NCI-H1048 (cell line): Measurements from ENCODE around the gene MIB2.

ENCODE experiments used
- DNase-seq: peaks from one replicate; lab custom pipeline; 2025; lab: John Stamatoyannopoulos, UW

MIB2 gene

DNA sequence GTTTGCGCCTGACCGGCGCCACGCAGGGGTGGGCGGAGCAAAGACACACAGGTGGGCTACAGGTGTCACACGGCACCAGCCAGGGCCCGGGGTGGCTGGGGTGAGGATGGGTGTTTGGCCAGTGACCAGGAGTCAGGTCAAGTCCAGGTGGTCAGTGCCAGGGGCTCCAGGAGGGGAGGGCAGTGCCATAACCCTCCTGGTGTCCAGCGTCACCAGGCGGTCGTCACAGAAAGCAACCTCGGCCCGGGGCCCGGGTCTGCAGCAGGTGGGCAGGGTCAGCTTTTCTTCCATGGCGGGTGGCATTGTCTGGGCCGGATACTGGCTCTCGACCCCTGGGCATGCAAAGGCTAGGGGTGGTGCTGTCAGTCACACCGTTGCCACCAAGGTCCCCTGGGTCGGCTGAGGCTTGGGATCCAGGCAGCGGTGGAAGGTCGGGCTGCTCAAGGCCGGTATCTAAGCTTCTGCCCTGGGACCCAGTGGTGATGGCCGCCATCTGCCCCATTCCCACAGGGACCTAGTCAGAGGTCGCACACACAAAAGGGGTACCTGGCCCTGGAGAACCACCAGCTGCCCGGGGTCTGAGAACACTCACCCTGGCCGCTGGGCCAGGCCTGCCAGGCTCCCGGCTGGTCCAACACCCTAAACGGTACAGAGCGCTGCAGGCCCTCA, 17.1 kb upstream of the MIB2 start:
- no peak for DNase-seq

DNA sequence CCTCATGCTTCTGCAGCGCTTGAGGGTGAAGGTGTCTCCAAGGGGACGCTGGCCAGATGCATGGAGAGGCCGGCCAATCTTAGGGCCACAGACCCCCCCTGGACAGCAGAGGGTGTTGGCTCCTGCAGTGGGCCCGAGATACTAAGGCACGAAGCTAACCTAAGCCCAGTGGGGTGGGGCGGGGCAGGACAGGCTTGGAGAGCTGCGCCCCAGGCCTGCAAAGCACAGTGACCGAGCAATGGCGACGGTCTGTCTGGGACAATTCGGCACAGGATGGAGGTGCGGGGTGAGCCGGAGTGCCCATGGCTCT, 16.6 kb upstream of the MIB2 start:
- DNase-seq, result no peak

DNA sequence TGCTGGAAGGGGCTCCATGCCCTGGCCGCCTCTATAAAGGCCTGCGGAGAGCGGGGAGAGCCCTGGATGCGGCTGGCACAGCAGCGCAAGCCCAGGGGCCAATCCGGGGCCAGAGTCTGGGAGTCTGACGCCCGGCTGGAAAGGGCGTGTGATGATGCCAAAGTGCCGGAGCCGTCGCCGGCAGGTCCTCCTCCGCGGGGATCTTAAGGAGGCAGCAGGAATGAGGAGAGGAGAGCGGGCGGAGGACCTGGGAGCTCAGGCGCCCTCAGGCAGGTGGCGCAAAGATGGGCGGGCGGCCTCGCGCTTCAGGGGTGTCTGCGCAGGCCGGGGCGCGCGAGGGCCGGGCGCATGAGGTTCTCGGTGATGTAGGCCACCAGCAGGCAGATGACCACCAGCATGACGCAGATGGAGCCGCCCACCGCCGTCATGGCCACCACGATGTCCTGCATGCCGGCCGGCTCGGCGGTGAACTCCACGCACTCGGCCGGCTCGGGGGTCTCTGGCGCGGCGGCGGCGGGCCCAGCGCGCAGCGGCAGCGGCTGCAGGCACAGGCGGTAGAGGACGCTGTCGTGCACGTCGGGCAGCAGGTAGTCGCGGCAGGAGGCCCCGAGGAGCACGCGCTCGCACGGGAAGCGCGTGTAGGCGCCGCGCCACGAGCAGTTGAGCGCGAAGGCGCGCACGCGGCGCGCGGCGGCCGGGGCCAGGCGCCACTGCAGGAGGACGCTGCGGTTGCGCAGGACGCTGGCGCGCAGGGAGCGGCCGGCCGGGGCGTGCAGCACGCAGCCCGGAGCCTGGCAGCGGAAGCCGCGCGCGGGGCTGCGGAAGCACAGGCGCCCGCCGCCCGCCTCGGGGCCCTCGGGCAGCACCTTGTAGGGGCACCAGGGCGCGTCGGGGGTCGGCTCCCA, 16.0 kb upstream of the MIB2 start:
- no peak for DNase-seq

DNA sequence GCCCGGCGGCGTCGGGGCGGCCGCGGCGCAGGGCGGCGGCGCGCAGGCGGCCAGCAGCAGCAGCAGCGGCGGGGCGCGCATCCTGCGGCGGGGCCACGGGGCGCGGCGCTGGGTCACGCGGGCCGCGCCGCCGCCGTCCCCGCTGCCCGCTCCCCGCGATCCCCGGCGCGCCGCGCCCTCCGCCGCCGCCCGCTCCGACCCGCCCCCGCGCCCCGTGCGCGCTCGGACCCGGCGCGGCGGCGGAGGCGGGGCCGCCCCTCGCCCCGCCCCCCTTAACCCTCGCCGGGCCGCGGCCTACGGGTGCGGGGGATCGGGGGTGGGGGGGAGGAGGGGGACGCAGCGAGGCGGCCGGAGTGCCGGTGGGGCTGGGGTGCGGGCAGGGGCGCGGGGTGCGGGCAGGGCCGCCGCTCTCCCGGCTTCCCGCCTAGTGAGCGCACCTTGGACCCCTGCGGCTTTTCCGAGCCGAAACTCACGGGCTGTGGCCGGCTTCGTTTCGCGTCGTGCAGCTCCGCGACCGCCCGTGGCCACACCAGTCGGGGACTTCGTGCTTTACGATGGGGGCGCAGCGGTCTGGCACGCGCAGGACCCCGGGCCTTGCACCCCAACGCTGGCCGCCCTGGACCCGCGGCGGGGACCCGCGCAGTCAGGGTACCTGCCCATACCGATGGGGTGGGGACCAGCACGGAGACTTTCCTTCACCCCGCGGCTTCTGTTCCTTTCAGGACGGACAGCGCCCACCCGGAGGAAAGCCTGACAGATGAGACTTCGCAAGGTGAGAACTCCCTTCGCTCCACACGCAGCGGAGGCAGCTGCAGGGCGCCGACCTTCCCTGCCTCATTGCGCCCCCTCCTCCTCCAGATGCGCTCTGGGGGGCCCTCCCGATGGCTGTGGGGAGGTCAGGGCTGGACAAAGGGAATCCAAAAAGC, 15.1 kb upstream of the MIB2 start, which contains the start of gene FNDC10:
Gene FNDC10, minus strand, starts transcription at position 201 of the 926 bp plus-strand sequence. Its CDS starts 120 bp downstream, at position 81.
- no peak for DNase-seq

DNA sequence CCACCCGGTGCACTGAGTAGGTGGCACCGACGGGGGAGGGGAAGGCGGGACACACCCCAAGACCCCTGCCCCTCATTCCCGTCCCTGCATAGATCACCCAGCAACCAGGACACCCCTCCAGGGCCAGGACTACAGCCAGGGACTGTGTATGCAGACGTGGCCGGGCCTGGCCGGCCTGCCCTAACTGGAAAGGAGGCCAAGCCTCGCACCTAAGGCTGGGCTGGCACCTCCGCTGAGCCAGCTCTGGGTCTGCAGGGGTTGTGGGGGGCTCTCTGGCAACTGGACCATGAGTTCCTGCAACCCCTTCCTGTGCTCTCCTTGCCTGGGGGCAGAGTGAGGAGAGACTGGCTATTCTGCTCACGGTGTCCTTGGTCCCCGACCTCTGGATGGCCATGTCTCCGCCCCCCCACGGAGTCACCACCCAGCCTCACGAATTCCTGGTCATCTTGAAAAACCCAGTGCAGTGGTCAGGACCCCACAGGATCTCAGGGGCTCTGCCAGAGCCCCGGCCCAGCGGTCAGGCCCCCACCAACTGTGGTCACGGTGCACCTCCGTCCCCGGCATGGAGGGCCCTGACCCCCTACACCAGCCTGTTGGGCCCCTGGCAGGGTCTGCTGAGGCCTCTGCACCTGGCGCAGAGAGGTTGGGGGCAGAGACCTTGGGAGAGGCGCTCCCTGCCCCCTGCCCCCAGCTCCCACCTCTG, 14.3 kb upstream of the MIB2 start:
- DNase-seq, result no peak

GRCh38 chr1:1601564-1602303, 13.6 kb upstream of the MIB2 start:
- no peak for DNase-seq

DNA sequence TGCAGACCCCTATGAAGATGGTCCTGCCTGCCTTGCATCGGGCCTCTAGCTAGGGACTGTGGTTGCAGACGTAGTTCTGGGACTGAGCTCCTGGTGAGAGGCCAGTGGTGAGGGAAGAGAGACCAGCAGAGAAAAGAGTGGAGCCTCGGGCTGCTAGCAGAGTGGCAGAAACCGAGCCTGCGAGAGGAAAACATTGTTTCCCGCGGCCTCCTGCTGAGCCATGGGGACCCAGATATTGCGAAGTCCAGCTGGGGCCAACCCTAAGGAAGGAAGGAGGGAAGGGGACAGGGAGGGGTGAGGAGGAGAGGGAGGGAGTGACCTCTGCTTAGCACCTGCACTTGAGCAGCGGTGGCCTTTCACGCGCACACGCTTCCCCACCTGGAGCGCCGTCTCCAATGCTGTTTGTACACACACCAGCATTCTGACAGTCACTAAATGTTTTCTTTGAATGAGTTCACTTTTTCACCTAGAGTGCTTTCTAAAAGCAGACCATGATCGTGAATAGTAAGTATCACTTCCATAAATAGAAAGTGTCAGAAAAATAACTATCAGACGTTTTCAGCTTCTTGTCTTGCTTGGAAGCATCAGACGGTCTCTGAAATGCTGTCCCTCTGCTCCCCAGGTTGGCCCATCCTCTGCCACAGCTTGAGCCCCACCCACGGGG, 12.9 kb upstream of the MIB2 start:
- DNase-seq, result no peak

DNA sequence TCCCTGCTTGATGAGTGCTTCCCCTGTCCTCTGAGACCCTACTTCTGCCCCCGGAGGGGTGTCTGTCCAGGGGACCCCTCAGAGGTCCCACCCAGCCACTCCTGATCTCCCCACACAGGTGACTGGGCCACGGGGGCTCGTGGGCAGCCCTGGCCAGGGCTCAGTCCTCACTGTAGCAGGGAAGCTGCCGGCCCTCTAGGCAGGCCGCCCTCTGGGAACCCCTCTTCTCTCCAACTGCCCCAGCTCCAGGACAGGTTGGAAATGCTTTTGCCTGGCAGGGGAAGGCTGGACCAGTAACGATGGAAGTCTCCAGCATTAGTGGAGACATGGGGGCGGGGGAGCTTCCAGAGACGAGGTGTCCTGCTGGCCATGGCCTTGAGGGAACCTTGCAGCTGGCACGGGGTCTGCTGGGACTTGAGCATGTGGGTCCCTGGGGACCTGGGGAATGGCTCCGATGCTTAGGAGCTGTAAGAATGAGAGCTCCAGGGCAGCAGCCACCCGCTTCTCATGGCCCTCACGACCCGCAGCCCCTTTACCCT, 12.3 kb upstream of the MIB2 start:
- no peak for DNase-seq

- DNase-seq, result no peak
Observed at GRCh38 chr1:1603671-1604373, 11.5 kb upstream of the MIB2 start.

DNA sequence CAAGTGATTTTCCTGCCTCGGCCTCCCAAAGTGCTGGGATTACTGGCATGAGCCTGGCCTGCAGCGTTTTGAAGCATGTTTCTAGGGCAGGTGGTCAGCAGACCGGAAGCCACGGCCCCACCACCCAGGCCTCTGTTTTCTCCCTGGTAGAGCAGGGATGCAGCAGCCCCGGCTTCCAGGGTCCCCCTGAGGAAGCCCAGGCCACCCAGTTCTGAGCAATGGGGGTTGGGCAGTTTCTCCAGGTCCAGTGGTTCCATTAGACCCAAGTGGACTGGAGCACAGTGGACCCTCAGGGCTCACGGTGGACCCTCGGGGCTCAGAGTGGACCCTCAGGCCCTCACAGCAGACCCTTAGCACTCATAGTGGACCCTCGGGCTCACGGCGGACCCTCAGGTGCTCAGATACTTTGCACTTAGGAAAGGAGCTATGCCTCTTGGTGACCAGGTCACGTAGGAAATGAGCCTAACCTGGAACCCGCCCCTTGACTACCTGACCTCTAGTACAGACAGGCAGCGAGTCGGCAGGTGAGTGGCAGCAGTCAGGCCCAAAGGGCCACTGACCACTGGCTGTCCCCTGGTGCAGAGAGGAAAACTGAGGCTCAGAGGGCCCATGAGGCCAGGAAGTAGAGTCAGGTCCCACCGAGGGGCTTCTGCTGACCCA, 10.8 kb upstream of the MIB2 start:
- no peak for DNase-seq

DNA sequence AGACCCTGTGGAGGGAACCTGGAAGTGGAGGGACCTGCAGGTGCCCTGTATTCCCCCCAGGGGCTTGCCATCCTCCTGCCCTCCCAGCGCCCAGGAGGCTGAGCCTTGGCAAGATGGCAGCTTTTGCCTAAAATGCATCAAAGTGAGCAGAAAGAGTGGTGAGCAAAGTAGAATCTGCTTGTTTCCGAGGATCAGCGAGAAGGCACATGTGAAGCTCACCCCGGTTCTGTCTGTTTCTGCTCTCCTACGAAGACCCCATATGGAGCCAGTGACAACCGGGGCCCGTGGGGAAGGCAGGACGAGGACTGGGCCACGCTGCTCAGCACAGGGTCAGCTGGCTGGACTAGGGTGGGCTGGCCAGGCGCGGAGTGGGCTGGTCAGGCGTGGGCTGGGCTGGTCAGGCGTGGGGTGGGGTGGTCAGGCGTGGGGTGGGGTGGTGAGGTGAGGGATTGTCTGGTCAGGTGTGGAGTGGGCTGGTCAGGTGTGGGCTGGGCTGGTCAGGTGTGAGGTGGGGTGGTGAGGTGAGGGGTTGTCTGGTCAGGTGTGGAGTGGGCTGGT, 10.2 kb upstream of the MIB2 start:
- DNase-seq, result no peak

- no peak for DNase-seq
Observed at GRCh38 chr1:1605724-1606123, 9.6 kb upstream of the MIB2 start.

DNA sequence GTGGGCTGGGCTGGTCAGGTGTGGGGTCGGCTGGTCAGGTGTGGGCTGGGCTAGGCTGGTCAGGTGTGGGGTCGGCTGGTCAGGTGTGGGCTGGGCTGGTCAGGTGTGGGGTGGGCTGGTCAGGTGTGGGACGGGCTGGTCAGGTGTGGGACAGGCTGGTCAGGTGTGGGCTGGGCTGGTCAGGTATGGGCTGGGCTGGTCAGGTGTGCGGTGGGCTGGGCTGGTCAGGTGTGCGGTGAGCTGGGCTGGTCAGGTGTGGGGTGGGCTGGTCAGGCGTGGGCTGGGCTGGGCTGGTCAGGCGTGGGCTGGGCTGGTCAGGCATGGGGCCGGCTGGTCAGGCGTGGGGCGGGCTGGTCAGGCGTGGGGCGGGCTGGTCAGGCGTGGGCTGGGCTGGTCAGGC, 9.1 kb upstream of the MIB2 start:
- no peak for DNase-seq

DNA sequence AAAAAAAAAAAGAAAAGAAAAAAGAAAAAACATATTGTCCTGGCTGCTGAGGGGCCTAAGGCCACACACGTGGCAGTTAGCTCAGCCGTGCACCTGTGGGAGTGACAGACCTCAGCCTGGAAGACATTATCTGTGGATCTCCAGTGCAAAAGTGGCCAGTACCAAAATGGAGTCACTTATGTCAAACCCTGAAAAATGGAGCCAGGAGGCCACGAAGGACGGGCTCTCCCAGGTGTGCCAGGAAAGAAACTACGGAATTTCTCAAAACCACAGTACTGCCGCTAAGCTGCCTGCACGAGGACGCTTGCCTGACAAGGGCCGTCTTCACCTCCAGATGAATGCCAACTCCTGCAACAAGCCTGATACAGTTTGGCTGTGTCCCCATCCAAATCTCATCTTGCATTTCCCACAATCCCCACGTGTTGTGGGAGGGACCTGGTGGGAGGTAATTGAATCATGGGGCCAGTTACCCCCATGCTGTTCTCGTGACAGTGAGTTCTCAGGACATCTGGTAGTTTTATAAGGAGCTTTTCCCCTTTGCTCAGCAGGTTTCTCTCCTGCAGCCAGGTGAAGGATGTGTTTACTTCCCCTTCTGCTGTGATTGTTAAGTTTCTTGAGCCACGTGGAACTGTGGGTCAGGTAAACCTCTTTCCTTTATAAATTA, 5.3 kb upstream of the MIB2 start:
- no peak for DNase-seq

DNA sequence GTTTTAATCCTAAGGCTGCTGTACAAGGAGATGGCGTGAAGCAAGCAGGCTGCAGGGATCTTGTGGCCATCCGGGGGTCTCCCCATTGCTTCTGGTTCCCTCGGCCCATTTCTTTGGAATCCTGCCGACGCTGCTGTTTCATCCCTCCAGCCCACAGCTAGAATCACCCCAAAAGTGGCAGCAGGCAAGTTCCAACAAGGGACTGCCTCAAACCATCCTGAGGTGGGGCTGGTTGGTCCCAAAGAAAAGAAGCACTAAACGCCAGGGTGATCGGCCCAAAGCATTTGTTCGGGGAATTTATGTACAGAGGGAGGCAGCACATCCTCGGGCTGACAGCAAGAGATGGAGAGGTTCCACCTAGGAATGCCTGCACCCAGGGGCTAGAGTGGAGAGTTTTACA, 4.5 kb upstream of the MIB2 start:
- DNase-seq, result no peak

DNA sequence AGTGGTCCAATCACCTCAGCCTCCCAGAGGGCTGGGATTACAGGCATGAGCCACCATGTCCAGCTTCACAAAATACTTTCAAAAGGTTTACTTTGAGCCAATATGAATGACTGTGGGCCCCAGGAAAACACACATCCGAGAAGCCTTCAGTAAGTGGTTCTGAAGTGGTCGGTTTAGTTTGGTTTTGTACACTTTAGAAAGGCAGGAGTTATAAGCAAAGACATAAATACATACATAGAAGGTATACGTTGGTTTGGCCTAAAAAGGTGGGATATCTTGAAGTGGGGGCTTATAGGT, 3.2 kb upstream of the MIB2 start:
- DNase-seq, result no peak

DNA sequence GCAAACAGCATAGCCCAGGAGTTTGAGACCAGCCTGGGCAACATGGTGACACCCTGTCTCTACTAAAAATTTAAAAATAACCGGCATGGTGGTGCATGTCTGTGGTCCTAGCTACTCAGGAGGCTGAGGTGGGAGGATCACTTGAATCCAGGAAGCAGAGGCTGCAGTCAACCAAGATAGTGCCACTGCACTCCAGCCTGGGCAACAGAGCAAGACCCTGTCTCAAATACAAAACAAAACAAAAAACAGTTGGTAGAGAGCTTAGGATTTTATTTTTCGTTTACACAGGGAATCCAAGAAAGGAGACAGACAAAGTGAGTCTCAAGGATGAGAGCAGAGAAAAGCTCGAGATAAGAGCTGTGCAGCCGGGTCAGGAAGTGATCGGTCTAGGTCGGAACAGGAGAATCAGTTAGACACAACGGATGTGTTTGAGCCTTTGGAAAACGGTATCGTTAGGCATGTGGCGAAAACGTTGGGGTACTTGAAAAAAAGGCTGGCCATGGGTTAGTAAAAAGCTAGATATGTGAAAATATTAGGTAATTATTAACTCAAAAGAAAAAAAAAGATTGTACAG, 1.7 kb upstream of the MIB2 start:
- no peak for DNase-seq
